Lung (tissue), 12 donors: ENCODE measurements around the gene ISM1. TPM values are rescaled to one million over a fixed set of nuclear protein-coding genes. Genes with fewer than 3 reads are reported as not detected.

ENCODE experiments used
- ATAC-seq: fragments of 200-7000 bp; cut with Tn5 transposase; one replicate; pipeline ENCODE4 v1.9.1; 2020; ENCODE audit warnings: moderate number of reproducible peaks; ENCODE audit not compliant: insufficient read depth, low FRiP score
- DNase-seq, 3 donors: peaks; one replicate each; pipeline ENCODE4 v3.0.0-alpha.2; 2013 to 2017
- H3K27ac ChIP-seq, 2 donors: one replicate each; pipeline ENCODE4 v1.5.1; 2013; ENCODE audit warnings: mild to moderate bottlenecking in 2 of 2, moderate library complexity in 2 of 2, control low read depth in 1 of 2, inconsistent platforms in 1 of 2, low read depth in 1 of 2, low read length in 1 of 2
- H3K27me3 ChIP-seq, 3 donors: one replicate each; pipeline ENCODE4 v1.5.1; 2013; ENCODE audit warnings: low read length in 2 of 3; ENCODE audit not compliant: control insufficient read depth in 3 of 3, insufficient read depth in 3 of 3
- H3K36me3 ChIP-seq, 4 donors: one replicate each; pipeline ENCODE4 v1.5.1; 2013; ENCODE audit warnings: low read length in 4 of 4, mild to moderate bottlenecking in 1 of 4, moderate library complexity in 1 of 4; ENCODE audit not compliant: control insufficient read depth in 4 of 4, insufficient read depth in 4 of 4
- H3K4me1 ChIP-seq, 5 donors: one replicate each; pipeline ENCODE4 v1.5.1; 2013; ENCODE audit warnings: low read length in 5 of 5, mild to moderate bottlenecking in 2 of 5, moderate library complexity in 1 of 5; ENCODE audit not compliant: control insufficient read depth in 5 of 5, insufficient read depth in 5 of 5
- H3K4me3 ChIP-seq: one replicate; pipeline ENCODE4 v1.5.1; 2013; ENCODE audit warnings: mild to moderate bottlenecking, control low read depth, moderate library complexity
- H3K9ac ChIP-seq, 2 donors: one replicate each; pipeline ENCODE4 v1.5.1; 2013; ENCODE audit warnings: low read length in 2 of 2, control low read depth in 1 of 2; ENCODE audit not compliant: insufficient read depth in 1 of 2
- H3K9me3 ChIP-seq, 4 donors: one replicate each; pipeline ENCODE4 v1.5.1; 2013; ENCODE audit warnings: low read length in 3 of 4, mild to moderate bottlenecking in 1 of 4, moderate library complexity in 1 of 4; ENCODE audit not compliant: control insufficient read depth in 4 of 4, insufficient read depth in 3 of 4
- CTCF ChIP-seq: IDR thresholded peaks from 2 replicates; pipeline ENCODE4 v1.5.1; 2012; ENCODE audit warnings: mild to moderate bottlenecking; ENCODE audit errors: control extremely low read depth, extremely low read depth
- WGBS, 2 donors: extraction: QIAGEN DNeasy Blood & Tissue Kit; methylation state at CpG; one replicate each; pipeline ENCODE4 v1.1.7; 2013; 5-methylcytosine and 5-hydroxymethylcytosine counted together
- polyA plus RNA-seq, 2 donors: library from polyadenylated mRNA; stranded (reverse); fragments of 200-250 nt; gene quantifications; one replicate each; pipeline ENCODE4 v1.2.1, GENCODE V29; 2013
- total RNA-seq, 2 donors: library from RNA; depleted of rRNA in 1 of 2; stranded (reverse); fragments of >200 nt in 1 of 2; gene quantifications; one replicate each; pipeline ENCODE4 v1.2.1, GENCODE V29; 2014 to 2021
- donor health status: control.
- donor health status: control.
- donor health status: Bipolar disorder and iron deficiency.
- donor health status: healthy.
- donor health status: DM: yes; HTN: yes; CAD: no.

The ISM1 gene
- total and polyA plus RNA-seq, 4 donors = 1.6 to 13.6 (median 2.9) TPM

GRCh38 chr20:13205425-13205824 is 15.6 kb upstream of the ISM1 start:
- H3K9ac ChIP-seq = no peak overlapping the region
- 80 to 84% methylated on average over 4 of the region's 4 CpGs for WGBS, 2 donors
- H3K4me3 ChIP-seq = no peak overlapping the region
- H3K27ac ChIP-seq = no peak overlapping the region
- no peak for DNase-seq
- no peak for ATAC-seq
- no peaks in the 10 kb centered on the region for H3K36me3 ChIP-seq
- TF ChIP-seq CTCF = no peak
- H3K4me1 ChIP-seq = no peaks in the 10 kb centered on the region
- no peaks in the 10 kb centered on the region for H3K9me3 ChIP-seq
- H3K27me3 ChIP-seq = no peaks in the 10 kb centered on the region

- H3K4me3 ChIP-seq = no peak overlapping the region
- H3K27me3 ChIP-seq = no peaks in the 10 kb centered on the region
- H3K4me1 ChIP-seq = no peaks in the 10 kb centered on the region
- no peak for TF ChIP-seq CTCF
- no peak overlapping the region for H3K9ac ChIP-seq
- ATAC-seq (no peak), DNase-seq (no peak)
- 69 to 85% methylated on average over 5 of the region's 5 CpGs for whole genome bisulfite sequencing, 2 donors
- H3K9me3 ChIP-seq = no peaks in the 10 kb centered on the region
- H3K27ac ChIP-seq = no peak overlapping the region
- no peaks in the 10 kb centered on the region for H3K36me3 ChIP-seq
Measured at GRCh38 chr20:13205848-13206434, 15.1 kb upstream of the ISM1 start.

- H3K4me1 ChIP-seq = no peaks in the 10 kb centered on the region
- no peak overlapping the region for H3K9ac ChIP-seq
- no peaks in the 10 kb centered on the region for H3K36me3 ChIP-seq
- H3K27me3 ChIP-seq = no peaks in the 10 kb centered on the region
- no peaks in the 10 kb centered on the region for H3K9me3 ChIP-seq
- H3K27ac ChIP-seq = no peak overlapping the region
- H3K4me3 ChIP-seq = no peak overlapping the region
- ATAC-seq = no peak
- WGBS, 2 donors = 91 to 98% methylated on average over 2 of the region's 2 CpGs
- TF ChIP-seq CTCF = no peak
- no peak for DNase-seq
Measured at GRCh38 chr20:13207016-13207415, 14.1 kb upstream of the ISM1 start.

- whole genome bisulfite sequencing, 2 donors = 48 to 91% methylated on average over 4 of the region's 4 CpGs
- no peak for DNase-seq
Measured at GRCh38 chr20:13211956-13212618, 9.0 kb upstream of the ISM1 start.

More at GRCh38 chr20:13211956-13212618, 9.0 kb upstream of the ISM1 start:
- Histone ChIP-seq H3K36me3 (no peaks in the 10 kb centered on the region), H3K9ac (no peak overlapping the region), H3K27me3 (peaks cover 0 to 28% (median 0%) of the 10 kb centered on the region in 3 donors), H3K27ac (no peak overlapping the region), H3K4me3 (no peak overlapping the region), H3K4me1 (no peaks in the 10 kb centered on the region), H3K9me3 (no peaks in the 10 kb centered on the region)
- no peak for TF ChIP-seq CTCF
- no peak for ATAC-seq
